IMR-90 (cell line): ENCODE results near the gene SLC7A4. TPM values are rescaled to one million over a fixed set of nuclear protein-coding genes. Genes with fewer than 3 reads are reported as not detected.

Source experiments
- ATAC-seq: fragments of 200-7000 bp; cut with Tn5 transposase; 2 replicates; pipeline ENCODE4 v1.9.1; 2020; ENCODE audit warnings: low read depth, mild to moderate bottlenecking, moderate library complexity
- BruUV-seq: library from RNA; stranded (reverse); fragments of 400-500 nt; replicated peaks from 2 replicates; lab custom pipeline; 2021; lab: Mats Ljungman, UMichigan
- CTCF ChIA-PET: fragments of 300-600 bp; formaldehyde crosslinking; extraction: SDS; loops from one replicate; lab custom pipeline; 2021; ENCODE audit warnings: antibody characterized with exemption; lab: Yijun Ruan, JAX
- POLR2A ChIA-PET: fragments of 300-600 bp; sonication (Branson Sonifier 250); formaldehyde crosslinking; loops from one replicate; lab custom pipeline; 2022; ENCODE audit warnings: antibody characterized with exemption; ENCODE audit not compliant: unreplicated experiment; lab: Charles Lee
- DNase-seq: peaks from one replicate; pipeline ENCODE4 v3.0.0; 2013
- H2AFZ ChIP-seq: replicated peaks from 2 replicates; pipeline ENCODE3; 2013; ENCODE audit warnings: low read length, mild to moderate bottlenecking; ENCODE audit not compliant: poor library complexity
- H2AK5ac ChIP-seq: 2 replicates; pipeline ENCODE4 v1.6.1; 2013; ENCODE audit warnings: low read depth, low read length, inconsistent platforms
- H2AK9ac ChIP-seq: replicated peaks from 2 replicates; pipeline ENCODE3; 2013; ENCODE audit warnings: mild to moderate bottlenecking, low read depth, low read length, moderate library complexity; ENCODE audit not compliant: poor library complexity
- H2BK120ac ChIP-seq: 2 replicates; pipeline ENCODE4 v1.6.1; 2013; ENCODE audit warnings: low read depth, low read length, inconsistent platforms
- H2BK15ac ChIP-seq: 3 replicates; pipeline ENCODE4 v1.6.1; 2013; ENCODE audit warnings: low read depth, low read length, inconsistent platforms
- H2BK20ac ChIP-seq: 2 replicates; pipeline ENCODE4 v1.6.1; 2013; ENCODE audit warnings: low read depth, mild to moderate bottlenecking, inconsistent platforms, low read length, moderate library complexity
- H2BK5ac ChIP-seq: 2 replicates; pipeline ENCODE4 v1.6.1; 2013; ENCODE audit warnings: mild to moderate bottlenecking, low read depth, low read length, inconsistent platforms; ENCODE audit not compliant: poor library complexity, severe bottlenecking
- H3K14ac ChIP-seq: replicated peaks from 2 replicates; pipeline ENCODE4 v1.6.1; 2013; ENCODE audit warnings: low read depth, low read length, inconsistent platforms
- H3K18ac ChIP-seq: 2 replicates; pipeline ENCODE4 v1.6.1; 2013; ENCODE audit warnings: low read depth, low read length, control low read depth
- H3K23ac ChIP-seq: 2 replicates; pipeline ENCODE4 v1.6.1; 2013; ENCODE audit warnings: low read depth, low read length, inconsistent platforms
- H3K27ac ChIP-seq: 2 replicates; pipeline ENCODE4 v1.5.1; 2013; ENCODE audit warnings: mild to moderate bottlenecking, control low read depth, low read length; ENCODE audit not compliant: insufficient read depth
- H3K27me3 ChIP-seq: 2 replicates; pipeline ENCODE4 v1.6.1; 2013; ENCODE audit warnings: low read length; ENCODE audit not compliant: control insufficient read depth, insufficient read depth
- H3K36me3 ChIP-seq: 2 replicates; pipeline ENCODE4 v1.6.1; 2013; ENCODE audit warnings: low read length, mixed read lengths; ENCODE audit not compliant: control insufficient read depth, insufficient read depth
- H3K4ac ChIP-seq: 2 replicates; pipeline ENCODE4 v1.6.1; 2013; ENCODE audit warnings: low read depth, low read length, inconsistent platforms
- H3K4me1 ChIP-seq: 2 replicates; pipeline ENCODE4 v1.6.1; 2013; ENCODE audit warnings: low read length, mixed read lengths; ENCODE audit not compliant: control insufficient read depth, insufficient read depth
- H3K4me2 ChIP-seq: 2 replicates; pipeline ENCODE4 v1.6.1; 2013; ENCODE audit warnings: low read depth, mild to moderate bottlenecking, control low read depth, low read length, moderate library complexity
- H3K4me3 ChIP-seq: 2 replicates; pipeline ENCODE4 v1.5.1; 2013; ENCODE audit warnings: low read depth, mild to moderate bottlenecking, control low read depth, low read length, moderate library complexity; ENCODE audit not compliant: insufficient read depth
- H3K56ac ChIP-seq: 2 replicates; pipeline ENCODE4 v1.6.1; 2013; ENCODE audit warnings: low read length, inconsistent platforms; ENCODE audit not compliant: insufficient read depth; ENCODE audit errors: extremely low read depth
- H3K79me1 ChIP-seq, 2 experiments: 2 replicates each; pipeline ENCODE4 v1.6.1; 2013; ENCODE audit warnings: low read length in 2 of 2, inconsistent platforms in 1 of 2, low read depth in 1 of 2
- H3K9ac ChIP-seq: 2 replicates; pipeline ENCODE4 v1.6.1; 2013; ENCODE audit warnings: low read depth, low read length, control low read depth
- H3K9me1 ChIP-seq: 2 replicates; pipeline ENCODE4 v1.6.1; 2013; ENCODE audit warnings: low read length, inconsistent platforms; ENCODE audit not compliant: insufficient read depth
- H3K9me3 ChIP-seq: 2 replicates; pipeline ENCODE4 v1.6.1; 2013; ENCODE audit warnings: low read length; ENCODE audit not compliant: control insufficient read depth, insufficient read depth
- H4K20me1 ChIP-seq: 2 replicates; pipeline ENCODE4 v1.6.1; 2013; ENCODE audit warnings: low read length, inconsistent platforms; ENCODE audit not compliant: insufficient read depth
- H4K5ac ChIP-seq: 2 replicates; pipeline ENCODE4 v1.6.1; 2013; ENCODE audit warnings: mild to moderate bottlenecking, low read depth, low read length, control low read depth
- H4K8ac ChIP-seq, 2 experiments: 2 replicates each; pipeline ENCODE4 v1.6.1; 2013; ENCODE audit warnings: low read depth in 2 of 2, low read length in 2 of 2, control low read depth in 1 of 2, inconsistent platforms in 1 of 2
- H4K91ac ChIP-seq: 2 replicates; pipeline ENCODE4 v1.6.1; 2013; ENCODE audit warnings: low read depth, low read length, inconsistent platforms; ENCODE audit not compliant: insufficient read depth
- BHLHE40 ChIP-seq: fragments of 150-350 bp; IDR thresholded peaks from 2 replicates; pipeline ENCODE4 v1.6.1; 2016; ENCODE audit warnings: mild to moderate bottlenecking, low read depth, low read length
- CEBPB ChIP-seq: IDR thresholded peaks from 2 replicates; pipeline ENCODE4 v1.6.1; 2012; ENCODE audit warnings: low read depth, low read length, improper control_type of control experiment
- CHD1 ChIP-seq: IDR thresholded peaks from 2 replicates; pipeline ENCODE4 v1.6.1; 2012; ENCODE audit warnings: low read depth, low read length, improper control_type of control experiment
- MAZ ChIP-seq: IDR thresholded peaks from 2 replicates; pipeline ENCODE4 v1.6.1; 2012; ENCODE audit warnings: low read depth, mild to moderate bottlenecking, low read length, improper control_type of control experiment, moderate library complexity, borderline replicate concordance
- MXI1 ChIP-seq: IDR thresholded peaks from 2 replicates; pipeline ENCODE4 v1.6.1; 2012; ENCODE audit warnings: low read depth, mild to moderate bottlenecking, low read length, moderate library complexity, borderline replicate concordance
- POLR2A ChIP-seq: IDR thresholded peaks from 2 replicates; pipeline ENCODE4 v1.6.1; 2012; ENCODE audit warnings: mild to moderate bottlenecking, low read depth, low read length
- WGBS, 2 experiments: methylation state at CpG; one replicate each; pipeline versions ENCODE4 v1.1.5 to v1.1.7; 2013; ENCODE audit warnings: missing lambda C conversion rate in 2 of 2; ENCODE audit not compliant: insufficient read length in 1 of 2; ENCODE audit errors: extremely low coverage in 2 of 2; 5-methylcytosine and 5-hydroxymethylcytosine counted together
- dilution Hi-C: fragments of 300-500 bp; cut with HindIII; formaldehyde crosslinking; loops from one replicate; pipeline ENCODE4 v1.14.3; 2018; ENCODE audit warnings: low sequenced_read_pairs; ENCODE audit not compliant: unreplicated experiment
- in situ Hi-C: fragments of 300-500 bp; cut with MboI; formaldehyde crosslinking; loops from 3 replicates; pipeline ENCODE4 v1.14.3; 2019; ENCODE audit warnings: low sequenced_read_pairs, inconsistent platforms, mixed read lengths
- intact Hi-C: fragments of 100-400 bp; cut with micrococcal nuclease; formaldehyde crosslinking; loops from 2 replicates; pipeline ENCODE4 v1.10.0; 2022
- polyA plus RNA-seq, 3 experiments: library from polyadenylated mRNA; depleted of rRNA; stranded (reverse); fragments of >200 nt; gene quantifications; 2 replicates each; pipeline ENCODE4 v1.2.3, GENCODE V29; 2012; ENCODE audit warnings: low replicate concordance in 1 of 3
- total RNA-seq: library from RNA; depleted of rRNA; stranded (reverse); fragments of >200 nt; gene quantifications from 2 replicates; pipeline ENCODE4 v1.2.3, GENCODE V29; 2012
- TF ChIP-seq, protein P1 (sequence below): fragments of 150-350 bp; IDR thresholded peaks from 2 replicates; pipeline ENCODE4 v1.6.1; 2017; ENCODE audit warnings: mild to moderate bottlenecking, antibody characterized with exemption, low read length, low read depth
- TF ChIP-seq, protein P2 (sequence below): fragments of 150-350 bp; IDR thresholded peaks from 2 replicates; pipeline ENCODE4 v1.6.1; 2016; ENCODE audit warnings: low read depth, mild to moderate bottlenecking, low read length, moderate library complexity, borderline replicate concordance

SLC7A4 gene
- total and polyA plus RNA-seq, 2 of the 4 experiments (the other 2 are of a cell fraction), result 0.03 TPM; not detected in 1

DNA sequence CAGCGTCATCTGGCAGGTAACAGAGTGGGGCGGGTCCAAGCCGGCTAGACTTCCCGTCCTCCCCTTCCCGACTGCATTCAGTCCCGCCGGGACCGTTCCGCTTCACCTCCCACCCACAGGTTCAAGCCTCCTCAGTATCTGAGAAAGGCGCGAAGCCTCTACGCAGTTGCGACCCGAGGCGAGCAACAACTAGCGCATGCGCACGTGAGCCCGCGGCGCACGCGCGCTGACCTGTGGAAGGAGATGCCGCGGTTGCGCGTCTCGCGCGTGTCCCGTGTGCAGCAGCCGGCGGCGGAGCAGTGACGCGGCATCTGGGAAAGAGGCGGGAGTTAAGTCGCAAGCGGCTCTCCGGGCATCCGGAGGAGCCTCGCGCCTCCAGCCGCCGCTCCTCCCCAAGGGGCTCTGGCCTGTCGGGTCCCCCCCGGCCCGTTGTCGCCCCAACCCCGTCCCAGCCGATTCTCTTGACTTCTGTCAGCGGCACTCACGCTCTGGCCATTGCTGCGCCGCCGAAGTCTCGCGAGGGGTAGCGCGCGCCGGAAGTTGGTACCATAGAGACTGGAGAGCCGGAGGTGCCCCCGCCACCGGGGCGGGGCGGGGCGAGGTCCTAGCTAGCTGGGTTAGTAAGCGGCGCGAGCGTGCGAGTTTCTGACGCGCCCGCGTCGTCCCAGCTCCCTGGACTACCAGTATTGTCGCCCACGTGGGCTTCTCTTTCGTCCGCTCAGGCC lies 30.6 kb downstream of the SLC7A4 start, which contains the start of gene THAP7:
THAP7 (minus strand) TSS at position 518 of the 725 bp plus-strand sequence; CDS start at position 311, 207 bp downstream.
- peak within 1 kb of the TSS; percentile 90 for H3K4ac ChIP-seq
- no peaks in the 10 kb centered on the region for H3K9me3 ChIP-seq
- in situ Hi-C loops (no loop called here), dilution Hi-C loops (no loop called here), intact Hi-C loops (loop anchor here (1.0 kb wide), 1 partner anchor 44 kb away; the partner anchor contains the start of gene LRRC74B)
- peak within 1 kb of the TSS; percentile 100 for H2AK9ac ChIP-seq
- TF ChIP-seq MXI1 (peak; percentile 80; the same call in 1 of the 2 replicates), MAZ (peak; percentile 98), POLR2A (peak; percentile 88), CEBPB (no peak), CHD1 (no peak), BHLHE40 (peak; percentile 93)
- TF ChIP-seq, protein P1, sequence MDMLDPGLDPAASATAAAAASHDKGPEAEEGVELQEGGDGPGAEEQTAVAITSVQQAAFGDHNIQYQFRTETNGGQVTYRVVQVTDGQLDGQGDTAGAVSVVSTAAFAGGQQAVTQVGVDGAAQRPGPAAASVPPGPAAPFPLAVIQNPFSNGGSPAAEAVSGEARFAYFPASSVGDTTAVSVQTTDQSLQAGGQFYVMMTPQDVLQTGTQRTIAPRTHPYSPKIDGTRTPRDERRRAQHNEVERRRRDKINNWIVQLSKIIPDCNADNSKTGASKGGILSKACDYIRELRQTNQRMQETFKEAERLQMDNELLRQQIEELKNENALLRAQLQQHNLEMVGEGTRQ, result peak; percentile 77
- TF ChIP-seq, protein P2, sequence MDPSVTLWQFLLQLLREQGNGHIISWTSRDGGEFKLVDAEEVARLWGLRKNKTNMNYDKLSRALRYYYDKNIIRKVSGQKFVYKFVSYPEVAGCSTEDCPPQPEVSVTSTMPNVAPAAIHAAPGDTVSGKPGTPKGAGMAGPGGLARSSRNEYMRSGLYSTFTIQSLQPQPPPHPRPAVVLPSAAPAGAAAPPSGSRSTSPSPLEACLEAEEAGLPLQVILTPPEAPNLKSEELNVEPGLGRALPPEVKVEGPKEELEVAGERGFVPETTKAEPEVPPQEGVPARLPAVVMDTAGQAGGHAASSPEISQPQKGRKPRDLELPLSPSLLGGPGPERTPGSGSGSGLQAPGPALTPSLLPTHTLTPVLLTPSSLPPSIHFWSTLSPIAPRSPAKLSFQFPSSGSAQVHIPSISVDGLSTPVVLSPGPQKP, result peak; percentile 31; the same call in 1 of the 2 replicates
- CTCF ChIA-PET, result interaction anchor here (1.0 to 1.2 kb wide), 2 partner anchors 19 to 116 kb away, joined by 3 read pairs; no protein-coding TSS in a partner anchor
- peak within 1 kb of the TSS; percentile 89 for H4K91ac ChIP-seq
- peak within 1 kb of the TSS; percentile 75 for H3K4me3 ChIP-seq
- H2BK20ac ChIP-seq, result peak within 1 kb of the TSS; percentile 26; the same call in 1 of the 2 replicates
- peaks cover 25% of the 10 kb centered on the region; the same call in 1 of the 2 replicates for H3K36me3 ChIP-seq
- H2BK120ac ChIP-seq, result peak within 1 kb of the TSS; percentile 50; the same call in 1 of the 2 replicates
- peak within 1 kb of the TSS; percentile 97 for H3K4me2 ChIP-seq
- H3K14ac ChIP-seq, result peak within 1 kb of the TSS; percentile 96
- peak within 1 kb of the TSS; percentile 91 to 97 for H4K8ac ChIP-seq
- H4K20me1 ChIP-seq, result peaks cover 9% of the 10 kb centered on the region; the same call in 1 of the 2 replicates
- H3K27ac ChIP-seq, result peak within 1 kb of the TSS; percentile 93
- peaks cover 19 to 49% of the 10 kb centered on the region in 2 experiments for H3K79me1 ChIP-seq
- ATAC-seq, result peak; percentile 91
- peak within 1 kb of the TSS; percentile 14; the same call in 1 of the 3 replicates for H2BK15ac ChIP-seq
- peak within 1 kb of the TSS; percentile 93 for H3K23ac ChIP-seq
- POLR2A ChIA-PET, result interaction anchor here (1.0 kb wide), 1 partner anchor 13 kb away, joined by 3 read pairs; the partner anchor contains the start of gene P2RX6
- H3K9me1 ChIP-seq, result peaks cover 13% of the 10 kb centered on the region; the same call in 1 of the 2 replicates
- H3K18ac ChIP-seq, result peak within 1 kb of the TSS; percentile 86
- H4K5ac ChIP-seq, result peak within 1 kb of the TSS; percentile 93
- H3K9ac ChIP-seq, result peak within 1 kb of the TSS; percentile 95
- peak within 1 kb of the TSS; percentile 93 for H3K56ac ChIP-seq
- peaks cover 15% of the 10 kb centered on the region for H3K4me1 ChIP-seq
- H2BK5ac ChIP-seq, result peak within 1 kb of the TSS; percentile 84
- H2AK5ac ChIP-seq, result peak within 1 kb of the TSS; percentile 77
- no peaks in the 10 kb centered on the region for H3K27me3 ChIP-seq
- H2AFZ ChIP-seq, result peak within 1 kb of the TSS; percentile 97
- WGBS, 2 experiments, result 0% methylated on average over 30 of the region's 83 CpGs; no CpG with 5 or more reads in 1 of the 2 experiments
- DNase-seq, result peak; percentile 93
- no TSS peak for BruUV-seq
